Caki2 (cell line): ENCODE measurements around the gene NFIB. TPM values are rescaled to one million over a fixed set of nuclear protein-coding genes. Genes with fewer than 3 reads are reported as not detected.
A peak's percentile ranks its signal among the peaks of the same experiment; 100 is the strongest.

ENCODE experiments used
- DNase-seq: peaks from one replicate; pipeline ENCODE4 v3.0.0-alpha.2; 2015; ENCODE audit warnings: low read depth
- in situ Hi-C: cut with HindIII; loops from 2 replicates; pipeline ENCODE4 v1.10.0; 2016; ENCODE audit warnings: low sequenced_read_pairs, low pct_unique_long_range_greater_than_20kb, mixed read lengths
- total RNA-seq: library from RNA; depleted of rRNA; stranded (reverse); fragments of >200 nt; shearing (Covaris generic); gene quantifications from 2 replicates; pipeline ENCODE4 v1.2.3, GENCODE V29; 2014; ENCODE audit warnings: low replicate concordance; rRNA removed

Gene NFIB
- 15.4 and 16.4 TPM in 2 replicates for total RNA-seq

GRCh38 chr9:14313951-14314423 lies at the start of gene NFIB:
TSS of gene NFIB (minus strand) at chr9:14314141. CDS start at chr9:14313511, 630 bp downstream.
- no peak for DNase-seq
- in situ Hi-C loops, result no loop called here

GRCh38 chr9:14362175-14362574 lies 48.2 kb upstream of the NFIB start:
- in situ Hi-C loops, result no loop called here
- DNase-seq, result no peak

GRCh38 chr9:14361074-14361473 lies 47.1 kb upstream of the NFIB start:
- no peak for DNase-seq
- in situ Hi-C loops, result no loop called here

GRCh38 chr9:14358523-14358922 lies 44.6 kb upstream of the NFIB start:
- in situ Hi-C loops, result no loop called here
- DNase-seq, result no peak

- no peak for DNase-seq
- in situ Hi-C loops, result no loop called here
Measured at GRCh38 chr9:14356351-14357265, 42.7 kb upstream of the NFIB start.

GRCh38 chr9:14354201-14354600 lies 40.3 kb upstream of the NFIB start:
- no peak for DNase-seq
- in situ Hi-C loops, result no loop called here

- in situ Hi-C loops, result no loop called here
- DNase-seq, result peak; percentile 53
Measured at GRCh38 chr9:14353222-14354056, 39.5 kb upstream of the NFIB start.

- DNase-seq, result no peak
- in situ Hi-C loops, result no loop called here
Measured at GRCh38 chr9:14352503-14352902, 38.6 kb upstream of the NFIB start.

GRCh38 chr9:14351221-14351836 lies 37.4 kb upstream of the NFIB start:
- in situ Hi-C loops, result no loop called here
- no peak for DNase-seq

- in situ Hi-C loops, result no loop called here
- DNase-seq, result no peak
Measured at GRCh38 chr9:14350754-14351153, 36.8 kb upstream of the NFIB start.

GRCh38 chr9:14350349-14350728 lies 36.4 kb upstream of the NFIB start:
- in situ Hi-C loops, result no loop called here

GRCh38 chr9:14349447-14350348 lies 35.8 kb upstream of the NFIB start:
- in situ Hi-C loops, result no loop called here
- no peak for DNase-seq

More at GRCh38 chr9:14350349-14350728, 36.4 kb upstream of the NFIB start:
- no peak for DNase-seq

GRCh38 chr9:14349146-14349446 lies 35.2 kb upstream of the NFIB start:
- in situ Hi-C loops, result no loop called here
- DNase-seq, result no peak

- DNase-seq, result no peak
- in situ Hi-C loops, result no loop called here
Measured at GRCh38 chr9:14348373-14349145, 34.6 kb upstream of the NFIB start.

GRCh38 chr9:14348123-14348372 lies 34.1 kb upstream of the NFIB start:
- no peak for DNase-seq
- in situ Hi-C loops, result no loop called here

GRCh38 chr9:14347406-14348122 lies 33.6 kb upstream of the NFIB start:
- in situ Hi-C loops, result no loop called here
- no peak for DNase-seq
